GM12875 (cell line): ENCODE measurements around the gene ZNF606.

Experiments
- H3K4me3 ChIP-seq: one replicate; pipeline ENCODE4 v1.5.1; 2011; ENCODE audit warnings: low read depth, low read length, control low read depth
- TF ChIP-seq, protein P1 (sequence below): IDR thresholded peaks from 2 replicates; pipeline ENCODE4 v1.5.1; 2011; ENCODE audit warnings: low read depth, mild to moderate bottlenecking, control low read depth, inconsistent platforms, low read length, moderate library complexity, borderline replicate concordance; ENCODE audit not compliant: insufficient read depth

ZNF606 gene

DNA sequence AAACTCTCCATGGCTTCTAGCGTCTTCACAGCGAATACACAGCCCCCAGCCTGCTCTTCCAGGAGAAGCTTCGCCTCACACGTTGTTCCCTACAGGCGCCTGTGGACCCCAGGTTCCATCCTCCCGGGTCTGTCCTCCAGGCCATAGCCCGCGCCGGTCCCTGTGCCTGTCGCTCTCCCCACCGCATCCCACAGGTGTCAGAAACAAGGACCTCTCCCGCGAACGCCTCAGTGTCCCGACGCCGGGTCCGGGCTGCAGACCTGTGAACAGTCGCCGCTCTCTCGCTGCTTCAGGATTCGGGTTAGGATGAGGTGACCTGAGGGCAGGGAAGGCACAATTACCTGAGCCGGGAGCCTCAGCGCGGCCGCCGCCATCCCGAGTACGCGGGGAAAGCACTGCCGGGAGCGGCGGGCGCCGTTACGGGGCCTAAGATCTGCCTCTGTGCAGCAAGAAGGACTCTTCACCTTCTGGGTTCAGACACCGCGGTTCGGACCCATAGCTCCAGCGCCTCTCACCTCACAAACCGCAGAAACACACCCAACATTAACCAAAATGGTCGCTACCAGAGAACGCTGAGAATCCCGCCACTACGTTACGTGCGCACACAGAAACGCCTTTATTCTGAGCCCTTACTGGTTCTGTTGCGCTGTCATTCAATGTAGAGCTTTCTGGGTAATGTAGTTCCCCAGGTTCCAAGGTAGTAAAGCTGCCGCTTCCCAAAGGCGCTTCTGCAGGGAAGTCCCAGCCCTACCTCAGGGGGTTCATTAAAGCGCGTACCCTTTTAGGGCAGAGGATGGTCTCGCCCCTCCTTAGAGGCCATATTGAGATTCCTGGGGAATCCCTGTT is 67.6 kb downstream of the ZNF606 start, which contains the start of gene ZNF418:
ZNF418 (minus strand) TSS at position 583 of the 846 bp plus-strand sequence. CDS start 1,580 bp downstream, outside the sequence.
- peak within 1 kb of the TSS; percentile 51 for H3K4me3 ChIP-seq
- TF ChIP-seq, protein P1, sequence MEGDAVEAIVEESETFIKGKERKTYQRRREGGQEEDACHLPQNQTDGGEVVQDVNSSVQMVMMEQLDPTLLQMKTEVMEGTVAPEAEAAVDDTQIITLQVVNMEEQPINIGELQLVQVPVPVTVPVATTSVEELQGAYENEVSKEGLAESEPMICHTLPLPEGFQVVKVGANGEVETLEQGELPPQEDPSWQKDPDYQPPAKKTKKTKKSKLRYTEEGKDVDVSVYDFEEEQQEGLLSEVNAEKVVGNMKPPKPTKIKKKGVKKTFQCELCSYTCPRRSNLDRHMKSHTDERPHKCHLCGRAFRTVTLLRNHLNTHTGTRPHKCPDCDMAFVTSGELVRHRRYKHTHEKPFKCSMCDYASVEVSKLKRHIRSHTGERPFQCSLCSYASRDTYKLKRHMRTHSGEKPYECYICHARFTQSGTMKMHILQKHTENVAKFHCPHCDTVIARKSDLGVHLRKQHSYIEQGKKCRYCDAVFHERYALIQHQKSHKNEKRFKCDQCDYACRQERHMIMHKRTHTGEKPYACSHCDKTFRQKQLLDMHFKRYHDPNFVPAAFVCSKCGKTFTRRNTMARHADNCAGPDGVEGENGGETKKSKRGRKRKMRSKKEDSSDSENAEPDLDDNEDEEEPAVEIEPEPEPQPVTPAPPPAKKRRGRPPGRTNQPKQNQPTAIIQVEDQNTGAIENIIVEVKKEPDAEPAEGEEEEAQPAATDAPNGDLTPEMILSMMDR = no peak

DNA sequence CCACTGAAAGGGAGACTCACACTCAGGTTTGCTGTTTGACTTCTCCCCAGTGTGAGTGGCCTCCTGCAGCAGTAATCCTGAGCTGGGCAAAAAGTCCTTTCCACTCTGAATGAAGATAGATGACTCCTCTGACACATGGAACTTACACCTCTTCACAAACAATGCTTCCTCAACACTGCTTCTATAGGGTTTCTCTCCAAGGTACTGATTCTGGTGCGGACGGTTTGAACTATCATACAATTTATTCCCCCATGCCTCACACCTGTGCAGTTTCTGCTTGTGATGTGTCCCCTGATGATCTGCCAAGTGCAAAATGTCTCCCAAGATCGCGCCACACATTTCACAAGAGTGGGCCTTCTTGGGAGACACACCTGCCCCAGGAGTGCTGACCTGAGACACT is 75.0 kb downstream of the ZNF606 start:
- TF ChIP-seq, protein P1 = no peak
- H3K4me3 ChIP-seq = no peak overlapping the region
